ENCODE measurements around the gene HSD17B4. TPM values are rescaled to one million over a fixed set of nuclear protein-coding genes. Genes with fewer than 3 reads are reported as not detected.

HSD17B4 gene
- total and polyA plus RNA-seq, 2 donors (not counting 1 experiment from before 2014, with no cell fraction given), result 187 to 340 TPM

DNA sequence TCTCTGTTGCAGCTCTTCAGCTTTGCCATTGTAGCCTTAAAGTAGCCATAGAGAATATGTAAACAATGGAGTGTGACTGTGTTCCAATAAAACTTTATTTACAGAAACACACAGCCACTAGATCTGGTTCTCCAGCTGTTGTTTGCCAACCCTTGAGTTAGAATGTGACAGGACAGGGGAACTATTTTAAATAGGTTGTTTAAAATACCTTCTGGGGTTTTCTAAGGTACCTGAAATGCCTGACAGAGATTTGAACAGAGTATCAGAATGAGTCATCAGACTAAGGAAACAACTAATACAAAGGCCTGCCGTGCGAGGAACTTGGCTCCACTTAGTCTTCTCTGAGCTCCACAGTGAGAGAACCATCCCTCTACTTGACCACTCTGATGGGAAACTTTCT, 85.4 kb downstream of the HSD17B4 start:
- H3K4me2 ChIP-seq (ENCODE audit: extremely low read depth, insufficient read depth, low read length), result no peak overlapping the region
- H2AFZ ChIP-seq (ENCODE audit: low read length), result no peak overlapping the region
- H3K36me3 ChIP-seq (ENCODE audit: control insufficient read depth, insufficient read depth, low read length), result no peaks in the 10 kb centered on the region
- H4K20me1 ChIP-seq (ENCODE audit: control insufficient read depth, extremely low read depth, insufficient read depth, low read length), result no peaks in the 10 kb centered on the region
- H3K79me2 ChIP-seq (ENCODE audit: control insufficient read depth, insufficient read depth, low read length), result no peaks in the 10 kb centered on the region
- DNase-seq (ENCODE audit: low read depth in 2 of 2), result peak in 1 of 2 donors; percentile 78
- no peak for TF ChIP-seq CTCF (conservative IDR thresholded peaks at IDR 0.05 in 1 of 2, IDR thresholded peaks at IDR 0.05 in 1 of 2; ENCODE audit: low read depth in 1 of 2, low read length in 2 of 2)
- TF ChIP-seq EZH2 (IDR thresholded peaks at IDR 0.05; ENCODE audit: low read length, missing control alignments), result no peak
- no peaks in the 10 kb centered on the region for H3K27me3 ChIP-seq (ENCODE audit: control insufficient read depth, insufficient read depth, low read length)
- no peak overlapping the region for H3K9ac ChIP-seq (ENCODE audit: insufficient read depth, low read length)
- no peaks in the 10 kb centered on the region for H3K9me3 ChIP-seq (ENCODE audit: control insufficient read depth, insufficient read depth, low read depth, low read length)
- H3K4me1 ChIP-seq (ENCODE audit: control insufficient read depth, extremely low read depth, insufficient read depth, low read length), result no peaks in the 10 kb centered on the region
- no peak overlapping the region for H3K4me3 ChIP-seq (replicated peaks in 1 of 4; ENCODE audit: control extremely low read depth in 1 of 4, insufficient read depth in 1 of 4, low read depth in 3 of 4, low read length in 4 of 4)
- H3K27ac ChIP-seq (ENCODE audit: insufficient read depth, low read length), result no peak overlapping the region

GRCh38 chr5:119541716-119542115, 89.4 kb downstream of the HSD17B4 start:
- H3K9ac ChIP-seq (ENCODE audit: insufficient read depth, low read length), result no peak overlapping the region
- DNase-seq (ENCODE audit: low read depth in 2 of 2), result no peak

DNA sequence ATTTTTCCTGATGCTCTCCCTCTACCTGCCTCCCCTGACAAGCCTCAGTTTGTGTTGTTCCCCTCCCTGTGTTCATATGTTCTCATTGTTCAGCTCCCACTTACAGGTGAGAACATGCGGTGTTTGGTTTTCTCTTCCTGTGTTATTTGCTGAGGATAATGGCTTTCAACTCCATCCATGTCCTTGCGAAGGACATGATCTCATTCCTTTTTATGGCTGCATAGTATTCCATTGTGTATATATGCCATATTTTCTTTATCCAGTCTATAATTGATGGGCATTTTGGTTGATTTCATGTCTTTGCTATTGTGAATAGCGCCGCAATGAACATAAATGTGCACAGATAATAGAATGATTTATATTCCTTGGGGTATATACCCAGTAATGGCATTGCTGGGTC, 99.5 kb downstream of the HSD17B4 start:
- no peak for DNase-seq (ENCODE audit: low read depth in 2 of 2)
- H3K27me3 ChIP-seq (ENCODE audit: control insufficient read depth, insufficient read depth, low read length), result no peaks in the 10 kb centered on the region
- TF ChIP-seq EZH2 (IDR thresholded peaks at IDR 0.05; ENCODE audit: low read length, missing control alignments), result no peak
- TF ChIP-seq CTCF (conservative IDR thresholded peaks at IDR 0.05 in 1 of 2, IDR thresholded peaks at IDR 0.05 in 1 of 2; ENCODE audit: low read depth in 1 of 2, low read length in 2 of 2), result no peak

More at GRCh38 chr5:119541716-119542115, 89.4 kb downstream of the HSD17B4 start:
- H2AFZ ChIP-seq (ENCODE audit: low read length), result no peak overlapping the region
- no peak overlapping the region for H3K27ac ChIP-seq (ENCODE audit: insufficient read depth, low read length)
- H3K36me3 ChIP-seq (ENCODE audit: control insufficient read depth, insufficient read depth, low read length), result no peaks in the 10 kb centered on the region
- H3K79me2 ChIP-seq (ENCODE audit: control insufficient read depth, insufficient read depth, low read length), result no peaks in the 10 kb centered on the region
- no peaks in the 10 kb centered on the region for H4K20me1 ChIP-seq (ENCODE audit: control insufficient read depth, extremely low read depth, insufficient read depth, low read length)
- H3K4me2 ChIP-seq (ENCODE audit: extremely low read depth, insufficient read depth, low read length), result no peak overlapping the region
- H3K9me3 ChIP-seq (ENCODE audit: control insufficient read depth, insufficient read depth, low read depth, low read length), result no peaks in the 10 kb centered on the region
- TF ChIP-seq EZH2 (IDR thresholded peaks at IDR 0.05; ENCODE audit: low read length, missing control alignments) (no peak), CTCF (conservative IDR thresholded peaks at IDR 0.05 in 1 of 2, IDR thresholded peaks at IDR 0.05 in 1 of 2; ENCODE audit: low read depth in 1 of 2, low read length in 2 of 2) (no peak)
- no peaks in the 10 kb centered on the region for H3K4me1 ChIP-seq (ENCODE audit: control insufficient read depth, extremely low read depth, insufficient read depth, low read length)
- no peak overlapping the region for H3K4me3 ChIP-seq (replicated peaks in 1 of 4; ENCODE audit: control extremely low read depth in 1 of 4, insufficient read depth in 1 of 4, low read depth in 3 of 4, low read length in 4 of 4)
- no peaks in the 10 kb centered on the region for H3K27me3 ChIP-seq (ENCODE audit: control insufficient read depth, insufficient read depth, low read length)

More for the DNA sequence above, 99.5 kb downstream of the HSD17B4 start:
- Histone ChIP-seq H3K36me3 (ENCODE audit: control insufficient read depth, insufficient read depth, low read length) (no peaks in the 10 kb centered on the region), H3K27ac (ENCODE audit: insufficient read depth, low read length) (no peak overlapping the region), H3K4me1 (ENCODE audit: control insufficient read depth, extremely low read depth, insufficient read depth, low read length) (no peaks in the 10 kb centered on the region), H3K4me3 (replicated peaks in 1 of 4; ENCODE audit: control extremely low read depth in 1 of 4, insufficient read depth in 1 of 4, low read depth in 3 of 4, low read length in 4 of 4) (no peak overlapping the region), H3K4me2 (ENCODE audit: extremely low read depth, insufficient read depth, low read length) (no peak overlapping the region), H3K9me3 (ENCODE audit: control insufficient read depth, insufficient read depth, low read depth, low read length) (no peaks in the 10 kb centered on the region), H4K20me1 (ENCODE audit: control insufficient read depth, extremely low read depth, insufficient read depth, low read length) (no peaks in the 10 kb centered on the region), H2AFZ (ENCODE audit: low read length) (no peak overlapping the region), H3K79me2 (ENCODE audit: control insufficient read depth, insufficient read depth, low read length) (no peaks in the 10 kb centered on the region), H3K9ac (ENCODE audit: insufficient read depth, low read length) (no peak overlapping the region)

Measured in fibroblast of lung (primary cell).